PC-3 (cell line): Measurements from ENCODE around the gene ZNF385A. TPM values are rescaled to one million over a fixed set of nuclear protein-coding genes. Genes with fewer than 3 reads are reported as not detected.
A peak's percentile ranks its signal among the peaks of the same experiment; 100 is the strongest.

Source experiments
- ATAC-seq: fragments of 200-7000 bp; cut with Tn5 transposase; 2 replicates; pipeline ENCODE4 v1.9.1; 2020; ENCODE audit warnings: mild to moderate bottlenecking, moderate library complexity
- BruUV-seq: library from RNA; stranded (reverse); fragments of 400-500 nt; replicated peaks from 2 replicates; lab custom pipeline; 2021; lab: Mats Ljungman, UMichigan
- CTCF ChIA-PET: fragments of 300-600 bp; sonication (Branson Sonifier 250); formaldehyde crosslinking; loops from one replicate; lab custom pipeline; 2022; ENCODE audit warnings: antibody characterized with exemption; lab: Charles Lee
- POLR2A ChIA-PET: fragments of 300-600 bp; sonication (Branson Sonifier 250); formaldehyde crosslinking; loops from one replicate; lab custom pipeline; 2022; ENCODE audit warnings: antibody characterized with exemption; ENCODE audit not compliant: unreplicated experiment; lab: Charles Lee
- DNase-seq: peaks from one replicate; pipeline ENCODE4 v3.0.0-alpha.2; 2015
- H2AFZ ChIP-seq: fragments of 300-600 bp; sonication (generic); 2 replicates; pipeline ENCODE4 v1.6.0; 2016; ENCODE audit warnings: antibody characterized with exemption, low read length
- H3F3A ChIP-seq: fragments of 300-600 bp; sonication (generic); one replicate; pipeline ENCODE4 v1.6.0; 2017; ENCODE audit warnings: antibody characterized with exemption, low read length, control low read depth, mild to moderate bottlenecking; ENCODE audit not compliant: unreplicated experiment
- H3K27ac ChIP-seq: fragments of 300-600 bp; sonication (generic); 2 replicates; pipeline ENCODE4 v1.5.1; 2016; ENCODE audit warnings: mild to moderate bottlenecking, low read length
- H3K27me3 ChIP-seq: fragments of 300-600 bp; sonication (generic); 2 replicates; pipeline ENCODE4 v1.6.1; 2016; ENCODE audit warnings: low read length, mixed read lengths
- H3K36me3 ChIP-seq: fragments of 300-600 bp; sonication (generic); 2 replicates; pipeline ENCODE4 v1.6.1; 2016; ENCODE audit warnings: low read depth, mixed run types, low read length, mixed read lengths
- H3K4me1 ChIP-seq: fragments of 300-600 bp; sonication (generic); 2 replicates; pipeline ENCODE4 v1.5.1; 2016; ENCODE audit warnings: low read length; ENCODE audit not compliant: insufficient read depth
- H3K4me2 ChIP-seq: fragments of 300-600 bp; sonication (generic); 2 replicates; pipeline ENCODE4 v1.6.0; 2016; ENCODE audit warnings: low read length
- H3K4me3 ChIP-seq: fragments of 300-600 bp; sonication (generic); 2 replicates; pipeline ENCODE4 v1.5.1; 2016; ENCODE audit warnings: mild to moderate bottlenecking, low read length, mixed read lengths
- H3K79me2 ChIP-seq: fragments of 300-600 bp; sonication (generic); 2 replicates; pipeline ENCODE4 v1.6.1; 2017; ENCODE audit warnings: low read length, mixed read lengths
- H3K9ac ChIP-seq: fragments of 300-600 bp; sonication (generic); 2 replicates; pipeline ENCODE4 v1.6.0; 2016; ENCODE audit warnings: mild to moderate bottlenecking, low read length
- H3K9me2 ChIP-seq: fragments of 300-600 bp; sonication (generic); replicated peaks from 2 replicates; pipeline ENCODE4 v1.6.1; 2016; ENCODE audit warnings: mixed run types, low read length, mixed read lengths
- H3K9me3 ChIP-seq: fragments of 300-600 bp; sonication (generic); 2 replicates; pipeline ENCODE4 v1.6.1; 2016; ENCODE audit warnings: low read length, mixed read lengths
- H4K20me1 ChIP-seq: fragments of 300-600 bp; sonication (generic); 2 replicates; pipeline ENCODE4 v1.6.1; 2016; ENCODE audit warnings: low read length, mixed read lengths
- CTCF ChIP-seq: fragments of 300-600 bp; sonication (generic); conservative IDR thresholded peaks from 2 replicates; pipeline ENCODE4 v1.5.1; 2017; ENCODE audit warnings: antibody characterized with exemption, low read depth, mild to moderate bottlenecking, low read length
- EZH2 ChIP-seq: fragments of 300-600 bp; sonication (generic); IDR thresholded peaks from one replicate; pipeline ENCODE4 v1.6.1; 2017; ENCODE audit warnings: antibody characterized with exemption, mild to moderate bottlenecking, low read length; ENCODE audit not compliant: unreplicated experiment
- EZH2phosphoT487 ChIP-seq: fragments of 300-600 bp; sonication (generic); IDR thresholded peaks from 2 replicates; pipeline ENCODE4 v1.6.1; 2018; ENCODE audit warnings: mild to moderate bottlenecking, antibody characterized with exemption, low read length, borderline replicate concordance
- intact Hi-C: fragments of 100-400 bp; cut with micrococcal nuclease; formaldehyde crosslinking; loops from 2 replicates; pipeline ENCODE4 v1.9.0; 2023
- total RNA-seq: library from RNA; depleted of rRNA; stranded (reverse); fragments of >200 nt; gene quantifications from 2 replicates; pipeline ENCODE4 v1.2.3, GENCODE V29; 2014

The ZNF385A gene
- total RNA-seq, 1 experiment from 2014 or later: 1.8 TPM

DNA sequence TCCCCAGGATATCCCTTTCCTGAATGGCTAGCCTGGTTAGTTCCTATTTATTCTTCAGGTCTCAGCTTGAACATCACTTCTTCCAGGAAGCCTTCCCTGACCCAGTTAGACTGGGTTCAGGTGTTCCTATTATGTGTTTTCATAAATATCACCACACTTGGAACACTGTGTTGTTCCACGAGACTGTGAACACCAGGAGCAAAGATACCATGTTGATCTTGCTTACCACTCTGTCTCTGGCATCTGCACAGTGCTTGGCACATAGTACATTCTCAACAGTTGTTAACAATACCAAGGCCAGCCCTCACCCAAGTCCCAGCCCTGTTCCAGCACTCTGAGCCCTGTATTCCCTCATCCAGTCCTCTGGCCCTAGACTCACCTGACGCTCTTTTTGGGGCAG lies 13.7 kb upstream of the ZNF385A start:
- BruUV-seq: no TSS peak
- Histone ChIP-seq H2AFZ (no peak overlapping the region), H3K9me2 (no peaks in the 10 kb centered on the region), H3F3A (no peaks in the 10 kb centered on the region), H3K9me3 (no peaks in the 10 kb centered on the region), H4K20me1 (no peaks in the 10 kb centered on the region), H3K79me2 (no peaks in the 10 kb centered on the region), H3K4me2 (no peak overlapping the region), H3K4me1 (no peaks in the 10 kb centered on the region), H3K27ac (no peak overlapping the region), H3K36me3 (peaks cover 14% of the 10 kb centered on the region; the same call in 1 of the 2 replicates), H3K4me3 (no peak overlapping the region), H3K27me3 (no peaks in the 10 kb centered on the region), H3K9ac (no peak overlapping the region)
- intact Hi-C loops: no loop called here
- ChIA-PET CTCF (interaction anchor here (1.5 kb wide), 1 partner anchor 46 kb away, joined by 7 read pairs; no protein-coding TSS in a partner anchor), POLR2A (interaction anchor here (0.6 kb wide), 1 partner anchor 54 kb away, joined by 6 read pairs; no protein-coding TSS in a partner anchor)
- ATAC-seq (no peak), DNase-seq (no peak)
- TF ChIP-seq EZH2phosphoT487 (no peak), EZH2 (no peak), CTCF (no peak)

DNA sequence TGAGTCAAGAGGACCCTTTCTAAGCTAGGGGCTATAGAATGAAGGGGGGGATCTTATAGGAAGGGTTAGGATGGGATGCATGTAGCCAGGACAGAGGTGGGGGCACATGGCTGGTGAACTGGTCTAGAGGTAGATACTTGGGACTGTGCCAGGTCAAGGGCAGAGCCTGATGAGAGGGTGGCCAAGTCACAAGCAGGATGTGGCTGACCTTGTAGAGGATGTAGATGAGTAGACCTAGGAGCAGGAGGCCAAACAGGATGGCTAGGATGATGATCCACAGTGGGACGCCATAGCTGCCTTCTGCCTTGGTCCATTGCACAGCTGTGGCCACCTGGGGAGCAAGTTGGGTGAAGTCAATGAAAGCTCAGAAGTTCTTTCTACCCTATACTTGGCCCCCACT lies 12.6 kb upstream of the ZNF385A start:
- H3K27ac ChIP-seq: no peak overlapping the region
- no peaks in the 10 kb centered on the region for H4K20me1 ChIP-seq
- TF ChIP-seq EZH2 (no peak), EZH2phosphoT487 (no peak), CTCF (no peak)
- DNase-seq (no peak), ATAC-seq (no peak)
- no peaks in the 10 kb centered on the region for H3K79me2 ChIP-seq
- H3F3A ChIP-seq: no peaks in the 10 kb centered on the region
- H3K4me2 ChIP-seq: no peak overlapping the region
- peaks cover 14% of the 10 kb centered on the region; the same call in 1 of the 2 replicates for H3K36me3 ChIP-seq
- H3K9me3 ChIP-seq: no peaks in the 10 kb centered on the region
- H3K9me2 ChIP-seq: no peaks in the 10 kb centered on the region
- intact Hi-C loops: no loop called here
- no TSS peak for BruUV-seq
- H3K4me3 ChIP-seq: no peak overlapping the region
- ChIA-PET POLR2A (no interaction called here), CTCF (no interaction called here)
- no peaks in the 10 kb centered on the region for H3K27me3 ChIP-seq
- no peak overlapping the region for H3K9ac ChIP-seq
- no peaks in the 10 kb centered on the region for H3K4me1 ChIP-seq
- no peak overlapping the region for H2AFZ ChIP-seq

DNA sequence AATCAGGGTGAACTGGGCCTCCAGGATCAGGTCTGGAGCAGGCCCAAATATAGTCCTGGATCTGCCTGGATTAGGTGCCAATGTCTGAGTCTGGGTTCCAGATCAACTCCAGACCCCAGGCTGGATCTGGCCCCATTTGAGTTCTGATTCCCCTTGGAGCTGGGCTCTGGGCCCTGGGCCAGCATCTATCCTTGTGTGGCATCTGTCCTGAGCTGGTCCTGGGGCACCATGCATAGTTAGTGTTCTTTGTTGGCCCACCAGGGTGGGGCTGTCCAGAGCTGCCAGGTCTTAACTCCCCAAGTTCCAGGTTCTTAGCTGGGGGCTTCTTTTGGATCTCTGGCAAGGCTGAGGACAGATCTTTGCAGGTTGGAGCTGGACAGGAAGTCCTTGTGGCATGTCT lies 11.0 kb upstream of the ZNF385A start:
- POLR2A ChIA-PET: no interaction called here
- H4K20me1 ChIP-seq: no peaks in the 10 kb centered on the region
- intact Hi-C loops: no loop called here
- no peak overlapping the region for H2AFZ ChIP-seq
- no peaks in the 10 kb centered on the region for H3K27me3 ChIP-seq
- no peak overlapping the region for H3K9ac ChIP-seq
- CTCF ChIA-PET: interaction anchor here (0.5 kb wide), 1 partner anchor 25 kb away, joined by 11 read pairs; no protein-coding TSS in a partner anchor
- no peaks in the 10 kb centered on the region for H3K9me2 ChIP-seq
- no peak overlapping the region for H3K4me3 ChIP-seq
- H3K79me2 ChIP-seq: no peaks in the 10 kb centered on the region
- no peak for ATAC-seq
- no peak overlapping the region for H3K27ac ChIP-seq
- no peaks in the 10 kb centered on the region for H3K4me1 ChIP-seq
- DNase-seq: no peak
- peaks cover 14% of the 10 kb centered on the region; the same call in 1 of the 2 replicates for H3K36me3 ChIP-seq
- H3F3A ChIP-seq: no peaks in the 10 kb centered on the region
- TF ChIP-seq CTCF (no peak), EZH2 (no peak), EZH2phosphoT487 (no peak)
- H3K9me3 ChIP-seq: no peaks in the 10 kb centered on the region
- TSS peak; percentile 26 for BruUV-seq
- H3K4me2 ChIP-seq: no peak overlapping the region
